HG03354 (cell line): ENCODE results near the gene RUFY4.
"Not testable (repeated sequence)": the region's sequence is repeated elsewhere in the genome, so short reads cannot be mapped to it uniquely, and the experiment has no call there.

Experiments used
- ATAC-seq: cut with Tn5 transposase; IDR thresholded peaks from one replicate; pipeline ENCODE4 v1.9.1; 2021; ENCODE audit warnings: mild to moderate bottlenecking; ENCODE audit not compliant: unreplicated experiment, poor library complexity, severe bottlenecking

Gene RUFY4

DNA sequence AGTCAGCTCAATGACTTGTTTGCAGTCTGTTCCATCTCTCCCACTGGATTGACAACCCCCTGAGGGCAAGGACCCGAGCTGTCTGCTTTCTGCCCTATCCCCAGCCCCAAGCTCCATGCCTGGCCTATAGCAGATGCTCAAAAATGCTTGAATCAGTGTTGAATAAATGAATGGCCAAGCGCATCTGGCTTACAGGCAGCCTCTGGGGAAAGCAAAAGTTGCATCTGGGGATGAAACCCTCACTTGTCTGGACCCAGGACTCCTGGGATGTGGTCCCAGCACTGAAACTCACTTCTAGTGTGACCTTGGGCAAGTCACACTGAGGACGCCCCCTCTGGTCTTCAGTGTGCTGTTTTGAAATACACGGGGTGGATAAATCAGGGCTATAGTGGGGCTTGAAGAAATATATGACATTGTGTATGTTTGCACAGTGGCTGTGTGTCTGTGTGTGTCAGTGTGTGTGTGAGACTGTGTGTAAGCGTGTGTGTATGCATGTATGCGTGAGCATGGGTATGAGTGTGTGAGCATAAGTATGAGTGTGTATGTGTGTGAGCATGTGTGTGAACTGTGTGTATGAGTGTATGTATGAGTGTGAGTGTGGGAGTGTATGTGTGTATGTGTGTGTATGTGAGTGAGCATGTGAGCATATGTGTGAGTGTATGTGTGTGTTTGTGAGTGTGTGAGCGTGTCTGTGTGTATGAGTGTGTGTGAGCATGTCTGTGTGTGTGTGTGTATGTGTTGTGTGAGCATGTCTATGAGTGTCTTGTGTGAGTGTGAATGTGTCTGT, 38.5 kb upstream of the RUFY4 start:
- ATAC-seq, result no peak

DNA sequence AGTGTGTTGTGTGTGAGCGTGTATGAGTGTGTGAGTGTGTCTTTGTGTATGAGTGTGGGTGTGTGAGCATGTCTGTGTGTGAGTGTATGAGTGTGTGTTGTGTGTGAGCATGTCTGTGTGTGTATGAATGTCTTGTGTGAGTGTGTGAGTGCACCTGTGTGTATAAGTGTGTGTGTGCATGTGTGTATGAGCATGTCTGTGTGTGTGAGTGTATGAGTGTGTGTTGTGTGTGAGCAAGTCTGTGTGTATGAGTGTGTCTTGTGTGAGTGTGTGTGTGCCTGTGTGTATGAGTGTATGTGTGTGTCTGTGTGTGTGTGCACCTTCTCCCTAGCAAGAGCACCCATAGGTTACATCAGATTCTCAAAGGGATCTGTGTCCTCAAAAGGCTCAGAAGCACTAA, 37.8 kb upstream of the RUFY4 start:
- ATAC-seq, result no peak

DNA sequence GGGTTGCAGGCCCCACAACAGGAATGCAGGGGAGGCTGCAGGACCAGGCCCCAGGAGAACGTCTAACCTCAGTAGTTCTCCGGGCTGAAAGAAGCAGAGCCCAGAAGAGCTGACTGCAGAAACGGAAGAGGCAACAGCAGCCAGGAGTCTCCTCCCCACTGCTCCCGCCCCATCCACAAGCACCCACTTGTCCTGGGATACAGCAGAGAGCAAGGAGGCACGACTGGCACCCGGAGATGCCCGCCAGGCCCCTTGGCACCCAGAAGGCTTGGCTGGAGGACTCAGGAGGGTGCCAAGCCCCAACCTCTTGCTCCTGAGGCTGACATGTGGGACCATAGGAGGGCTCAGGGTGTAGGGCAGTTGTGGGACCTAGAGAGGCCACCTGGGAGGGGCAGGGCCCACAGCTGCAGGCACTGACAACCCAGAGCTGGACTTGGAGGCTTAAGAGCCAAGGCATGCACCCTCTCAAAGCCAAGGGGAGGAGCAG, 37.2 kb upstream of the RUFY4 start:
- no peak for ATAC-seq

DNA sequence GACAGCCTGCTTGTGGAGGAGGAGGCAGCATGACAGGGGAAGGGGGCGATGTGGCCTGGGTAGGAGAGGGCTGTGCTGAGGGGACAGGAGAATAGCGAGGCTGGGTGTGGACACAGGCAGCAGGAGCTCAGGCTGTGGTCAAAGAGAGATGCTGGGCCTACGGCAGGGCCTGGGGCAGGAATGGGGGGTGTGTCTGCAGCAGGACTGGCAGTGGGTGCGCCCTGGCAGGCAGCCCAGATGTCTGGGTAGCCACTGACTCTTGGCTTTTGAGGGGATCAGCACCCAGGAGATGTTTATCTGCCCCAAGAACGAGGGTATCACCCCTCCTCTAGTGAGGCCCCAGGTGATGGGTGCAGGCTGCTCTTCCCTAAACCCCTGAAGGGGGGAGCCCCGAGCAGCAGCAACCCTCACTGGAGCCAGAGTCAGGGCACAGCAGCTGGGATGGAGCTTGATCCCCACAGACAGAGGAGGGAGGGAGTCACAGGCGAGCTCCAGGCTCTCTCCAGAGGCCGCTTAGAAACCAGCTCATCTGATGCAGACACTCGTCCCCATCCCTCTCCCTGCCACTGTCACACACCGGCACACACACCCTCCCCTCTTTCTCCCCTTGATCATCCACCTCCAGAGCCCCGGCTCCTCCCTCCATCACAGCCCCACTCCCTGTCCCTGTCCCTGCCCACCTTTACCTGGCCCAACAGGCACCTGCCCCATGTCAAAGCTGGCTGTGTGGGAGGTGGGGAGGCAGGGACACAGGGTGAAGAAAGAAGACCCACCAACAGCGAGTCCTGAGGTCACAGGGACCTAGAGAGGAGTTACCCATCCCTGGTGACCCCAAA, 36.5 kb upstream of the RUFY4 start:
- no peak for ATAC-seq

DNA sequence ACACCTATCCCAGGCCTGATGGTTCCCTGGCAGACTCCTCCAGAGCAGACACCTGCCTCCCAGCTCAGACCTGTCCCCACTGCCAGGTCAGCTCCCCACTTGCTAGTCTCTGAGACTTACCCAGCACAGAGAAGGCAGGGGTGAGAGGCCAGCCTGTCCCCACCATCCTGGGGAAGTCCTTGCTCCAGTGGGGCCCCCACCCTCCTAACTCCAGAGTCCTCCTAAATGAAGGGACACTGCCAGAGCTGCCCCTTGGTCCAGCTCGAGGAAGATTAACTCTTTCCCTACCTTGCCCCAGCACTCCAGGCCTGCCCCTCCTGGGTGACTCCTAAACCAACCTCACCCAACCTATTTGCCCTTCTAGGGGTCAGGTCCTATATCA, 35.9 kb upstream of the RUFY4 start:
- no peak for ATAC-seq

DNA sequence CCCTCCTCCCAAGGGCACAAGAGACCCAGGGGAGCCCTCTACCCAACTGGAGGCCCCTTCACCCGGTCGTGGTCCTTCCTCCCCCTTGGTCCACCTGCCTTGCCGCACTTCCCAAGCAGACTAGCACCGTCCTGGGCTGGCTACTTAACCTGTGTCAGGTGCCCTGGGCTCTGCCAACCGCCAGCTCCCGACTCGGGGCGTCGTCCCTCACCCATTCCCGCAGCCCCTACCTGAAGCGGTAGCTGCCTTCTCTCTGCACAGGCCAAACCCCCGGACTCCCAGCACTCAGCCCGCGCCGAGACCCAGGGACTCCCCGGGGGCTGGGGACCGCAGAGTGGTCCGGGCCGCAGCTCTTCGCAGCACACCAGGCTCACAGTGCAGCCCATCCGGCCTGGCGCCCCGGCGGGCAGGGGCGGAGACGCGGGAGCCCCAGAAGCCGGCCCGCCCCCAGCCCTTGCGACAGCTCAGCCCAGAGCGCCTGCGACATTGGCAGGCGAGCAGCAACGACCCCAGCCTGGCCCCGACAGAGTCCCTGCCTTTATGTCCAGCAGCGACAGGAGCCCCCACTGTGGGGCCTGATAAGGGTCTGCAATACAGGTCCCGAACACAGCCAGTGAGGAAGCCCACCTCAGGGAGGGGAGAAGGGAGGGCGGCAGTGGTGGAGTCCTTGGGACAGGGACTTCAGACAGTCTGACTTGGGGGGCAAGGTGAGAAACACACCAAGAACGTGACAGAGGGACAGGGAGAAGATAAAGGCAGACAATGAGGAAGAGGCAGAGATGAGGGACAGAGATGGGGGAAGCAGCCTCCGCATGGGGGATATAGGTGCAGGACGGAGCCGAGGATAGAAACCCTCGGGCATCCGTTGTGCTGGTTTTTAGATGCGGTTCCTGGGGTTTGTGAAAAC, 35.2 kb upstream of the RUFY4 start:
- ATAC-seq, result no peak

DNA sequence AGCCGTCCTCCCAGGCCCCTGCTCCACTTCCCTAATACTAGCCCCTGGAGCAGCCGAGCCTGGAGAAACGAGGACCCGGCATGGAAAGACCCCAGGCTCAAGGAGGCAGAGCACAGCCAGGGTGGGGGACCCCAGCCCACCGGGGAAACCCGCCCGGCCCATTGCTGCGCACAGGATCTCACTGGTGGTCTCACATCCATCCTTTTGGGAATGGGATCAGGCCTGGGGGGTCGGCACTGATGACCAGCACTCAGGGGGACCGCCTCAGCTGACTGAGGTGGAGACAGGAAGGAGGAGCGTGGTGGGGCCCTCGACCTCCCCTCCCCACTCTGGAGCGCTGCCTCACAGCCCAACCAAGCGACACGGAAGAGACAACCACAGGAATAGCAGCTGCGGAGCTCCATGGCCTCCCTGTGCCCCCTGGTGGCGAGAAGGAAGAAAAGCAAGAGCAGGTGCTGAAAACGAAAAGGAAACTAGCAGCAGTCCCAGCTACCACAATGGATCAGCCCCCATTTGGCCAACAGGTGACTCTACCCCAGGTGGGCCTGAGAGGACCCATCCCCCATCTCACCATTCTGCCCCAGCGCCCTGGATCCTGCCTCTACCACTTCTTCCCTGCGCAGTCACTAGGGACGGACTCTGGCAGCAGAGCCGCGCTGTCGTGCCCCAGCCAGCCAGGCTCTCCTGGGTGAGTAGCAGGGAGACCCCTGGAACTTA, 34.4 kb upstream of the RUFY4 start:
- peak; percentile 95 for ATAC-seq

DNA sequence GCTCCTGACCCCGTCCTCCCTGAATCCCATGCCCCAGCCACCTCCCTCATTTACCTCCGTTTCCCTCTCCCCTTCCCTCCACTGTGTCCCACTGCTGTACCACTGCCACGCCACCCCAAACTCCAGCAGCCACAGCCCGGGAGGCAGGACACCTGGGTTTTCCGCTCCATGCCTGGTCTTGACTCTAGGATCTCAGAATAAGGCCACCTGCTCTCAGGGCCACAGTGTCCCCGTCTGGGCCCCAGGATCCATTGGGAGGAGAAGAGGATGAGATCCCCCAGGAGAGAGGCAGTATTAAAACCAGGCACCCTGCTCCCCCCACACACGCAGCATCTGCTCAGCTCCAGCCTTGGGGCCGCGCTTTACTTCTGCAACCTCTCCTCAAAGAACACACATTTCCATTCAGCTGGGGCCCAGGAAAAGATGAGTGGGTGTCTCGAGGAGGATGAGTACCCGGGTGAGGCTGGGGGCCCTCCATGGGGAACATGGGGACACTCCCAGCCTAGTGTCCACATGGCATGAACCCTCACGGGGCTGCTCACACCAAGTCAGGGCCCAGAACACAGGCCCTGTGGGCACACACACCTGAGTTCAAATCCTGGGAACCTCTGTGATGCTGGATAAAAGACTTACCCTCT, 33.5 kb upstream of the RUFY4 start:
- no peak for ATAC-seq

DNA sequence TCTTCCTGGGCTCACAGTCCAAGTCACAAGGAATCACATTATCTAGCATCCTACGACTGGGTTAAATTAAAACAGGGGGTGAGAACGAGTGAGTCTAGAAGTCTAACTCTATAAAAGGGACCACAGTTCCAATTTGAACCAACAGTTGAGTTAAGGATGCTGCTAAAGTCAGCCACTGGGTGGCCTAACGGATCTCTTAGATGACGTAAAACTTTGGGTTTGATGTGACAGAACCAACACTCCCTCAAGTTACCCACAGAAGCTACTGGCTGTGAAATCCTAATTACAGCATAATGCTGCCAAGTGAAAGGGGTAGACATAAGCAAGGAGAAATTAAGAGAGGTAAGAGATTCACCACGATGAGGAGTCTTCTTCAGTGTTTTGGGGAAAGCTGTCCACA, 32.7 kb upstream of the RUFY4 start:
- no peak for ATAC-seq

DNA sequence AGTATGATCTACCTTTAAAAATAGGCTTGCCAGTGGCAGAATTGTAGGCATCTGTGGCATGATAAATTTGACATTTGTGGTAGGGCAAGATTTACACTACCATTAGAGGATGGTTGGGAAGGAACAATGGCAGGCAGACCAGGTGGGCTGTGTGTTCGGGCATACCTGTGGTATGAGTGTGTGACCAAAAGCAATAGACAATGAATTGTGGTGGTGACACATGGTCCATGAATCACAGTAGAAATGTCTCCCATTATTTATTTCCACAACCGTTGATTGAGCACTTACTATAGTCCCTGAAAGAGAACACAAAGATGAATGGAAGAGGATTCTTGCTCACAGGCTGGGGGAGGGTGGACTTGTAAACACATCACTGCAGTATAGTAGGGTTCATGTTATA, 29.9 kb upstream of the RUFY4 start:
- ATAC-seq, result no peak

DNA sequence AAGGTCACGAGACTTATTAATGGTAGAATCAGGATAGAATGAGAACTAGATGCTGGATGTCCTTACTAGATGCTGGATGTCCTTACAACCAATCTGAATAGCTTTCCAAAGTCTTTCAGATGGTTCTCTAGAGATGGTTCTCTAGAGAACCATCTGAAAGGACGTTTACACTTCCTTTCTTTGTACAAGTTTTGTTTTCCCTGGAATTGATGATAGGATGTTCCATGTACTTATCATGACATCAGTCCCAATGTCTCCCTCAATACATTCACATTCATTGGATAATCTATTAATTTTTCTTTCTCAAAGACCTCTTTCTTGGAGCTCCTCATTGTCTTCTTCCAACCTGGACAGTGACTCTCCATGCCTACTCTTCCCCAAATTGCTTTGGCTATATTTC, 28.2 kb upstream of the RUFY4 start:
- no peak for ATAC-seq

DNA sequence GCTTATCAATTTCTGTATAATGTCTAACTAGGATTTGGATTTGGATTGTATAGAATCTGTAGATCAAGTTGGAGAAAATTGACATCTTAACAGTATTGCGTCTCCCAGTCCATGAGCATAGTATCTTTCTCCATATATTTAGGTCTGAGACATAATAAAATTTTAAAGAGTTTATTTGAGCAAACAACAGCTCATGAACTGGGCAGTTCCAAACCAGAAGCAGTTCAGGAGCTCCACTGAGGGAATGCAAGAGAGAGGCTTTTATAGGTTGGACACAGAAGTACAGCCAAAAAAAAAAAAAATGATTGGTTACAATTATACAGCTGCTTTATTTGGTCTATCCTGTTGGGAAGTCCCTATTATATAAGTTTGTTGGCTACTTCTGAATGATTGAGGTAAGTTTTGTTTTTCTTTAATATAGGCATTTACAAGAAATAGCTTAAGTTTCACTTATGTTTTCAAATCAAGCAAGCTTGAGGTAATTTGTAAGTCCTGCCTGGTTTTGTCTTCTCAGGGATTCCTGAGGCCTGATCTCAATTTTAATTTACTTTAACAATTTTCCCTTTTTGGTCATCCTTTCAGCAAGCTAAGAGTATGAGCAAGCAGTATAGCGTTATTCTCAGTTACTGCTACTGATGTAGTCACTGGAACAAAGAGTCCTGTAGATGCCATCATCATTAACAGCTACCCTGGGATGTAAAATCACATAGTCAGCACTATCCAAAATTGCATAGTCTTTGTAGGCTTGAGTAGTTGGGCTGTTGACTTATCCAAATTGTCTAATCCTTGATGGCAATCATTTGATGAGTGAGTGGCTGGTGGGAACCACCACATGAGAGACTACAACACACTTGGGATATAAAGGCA, 27.5 kb upstream of the RUFY4 start:
- no peak for ATAC-seq

DNA sequence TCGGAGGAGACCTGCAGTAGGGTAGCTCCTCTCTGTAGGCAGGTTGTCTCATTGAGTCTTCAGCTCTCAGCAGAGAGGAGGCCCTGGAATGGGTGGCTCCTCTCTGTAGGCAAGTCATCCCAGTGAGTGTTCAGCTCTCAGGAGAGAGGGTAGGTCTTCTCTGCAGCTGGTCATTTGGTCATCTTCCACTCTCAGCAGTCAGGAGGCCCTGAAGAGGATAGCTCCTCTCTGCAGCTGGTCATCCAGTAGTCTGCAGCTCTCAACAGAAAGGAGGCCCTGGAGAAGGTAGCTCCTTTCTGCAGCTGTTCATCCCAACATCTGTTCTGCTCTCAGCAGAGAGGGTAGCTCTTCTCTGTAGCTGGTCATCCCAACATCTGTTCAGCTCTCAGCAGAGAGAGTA, 26.0 kb upstream of the RUFY4 start:
- no peak for ATAC-seq

DNA sequence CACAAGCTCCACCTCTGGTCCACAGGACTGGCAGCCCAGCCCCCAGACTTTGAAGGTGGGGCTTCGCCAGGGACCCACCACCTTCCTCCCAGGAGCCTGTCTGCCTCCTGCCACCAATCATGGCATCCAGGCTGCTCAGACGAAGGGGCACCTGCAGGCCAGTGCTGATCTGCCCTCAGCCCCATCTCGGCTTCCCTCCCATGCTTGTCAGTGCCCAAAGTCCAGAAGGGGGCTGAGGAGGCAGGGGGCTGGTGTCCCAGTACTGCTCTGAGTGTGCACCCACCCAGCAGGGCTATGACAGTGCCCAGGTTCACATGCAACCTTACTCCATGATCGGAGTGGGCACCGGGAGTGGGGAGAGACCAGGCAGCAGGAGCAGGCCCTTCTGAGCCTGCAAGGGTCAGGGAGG, 25.3 kb upstream of the RUFY4 start:
- ATAC-seq, result no peak

DNA sequence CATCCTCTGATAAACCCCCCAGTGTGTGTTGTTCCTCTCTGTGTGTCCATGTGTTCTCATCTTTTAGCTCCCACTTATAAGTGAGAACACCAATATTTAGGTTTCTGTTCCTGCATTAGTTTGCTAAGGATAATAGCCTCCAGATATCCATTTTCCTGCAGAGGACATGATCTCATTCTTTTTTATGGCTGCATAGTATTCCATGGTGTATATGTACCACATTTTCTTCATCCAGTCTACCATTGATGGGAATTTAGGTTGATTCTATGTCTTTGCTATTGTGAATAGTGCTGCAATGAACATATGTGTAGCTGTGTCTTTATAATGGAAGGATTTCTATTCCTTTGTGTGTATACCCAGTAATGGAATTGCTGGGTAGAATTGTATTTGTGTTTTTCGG, 24.5 kb upstream of the RUFY4 start:
- not testable (repeated sequence) for ATAC-seq

DNA sequence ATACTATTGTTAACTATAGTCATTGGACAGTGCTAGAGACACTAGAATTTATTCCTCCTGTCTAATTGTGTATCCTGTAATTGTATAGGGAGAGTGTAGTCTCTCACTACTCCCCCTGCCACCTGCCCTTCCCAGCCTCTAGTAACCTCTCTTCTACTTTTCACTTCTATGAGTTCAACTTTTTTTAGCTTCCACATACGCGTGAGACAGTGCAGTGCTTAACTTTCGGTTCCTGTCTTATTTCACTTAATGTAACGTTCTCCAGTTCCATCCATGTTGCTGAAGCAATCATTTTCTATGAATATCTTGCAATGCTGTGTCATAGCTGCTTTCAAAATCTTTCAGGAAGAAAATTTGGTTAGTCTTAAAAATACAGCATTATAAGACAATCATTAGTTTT, 22.8 kb upstream of the RUFY4 start:
- ATAC-seq, result peak; percentile 86

DNA sequence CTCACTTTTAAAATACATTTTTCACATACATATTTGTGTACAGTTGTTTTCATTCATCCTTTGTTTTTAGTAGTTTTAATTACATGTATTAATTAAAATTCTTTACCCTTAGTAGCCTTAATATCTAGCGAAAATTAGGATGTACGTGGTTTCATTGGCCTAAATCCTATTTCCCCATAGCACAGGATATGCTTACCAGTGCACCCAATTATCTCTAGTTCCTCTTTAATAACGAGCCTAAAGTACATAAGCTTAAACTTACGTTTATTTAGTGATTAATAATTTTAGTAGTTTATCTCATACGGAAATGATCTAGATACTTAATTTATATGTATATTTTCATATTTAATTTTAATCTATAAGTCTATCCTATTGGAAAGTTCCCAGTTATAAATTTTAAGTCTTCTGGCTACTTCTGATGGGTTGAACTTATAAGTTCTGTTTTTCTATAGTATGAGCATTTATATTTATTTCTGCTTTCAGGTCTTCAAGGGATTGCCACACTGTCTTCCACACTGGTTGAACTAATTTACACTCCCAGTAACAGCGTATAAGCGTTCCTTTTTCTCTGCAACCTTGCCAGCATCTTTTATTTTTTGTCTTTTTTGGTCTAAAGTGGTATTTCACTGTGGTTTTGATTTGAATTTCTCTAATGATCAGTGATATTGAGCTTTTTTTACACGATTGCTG, 21.4 kb upstream of the RUFY4 start:
- ATAC-seq, result no peak

DNA sequence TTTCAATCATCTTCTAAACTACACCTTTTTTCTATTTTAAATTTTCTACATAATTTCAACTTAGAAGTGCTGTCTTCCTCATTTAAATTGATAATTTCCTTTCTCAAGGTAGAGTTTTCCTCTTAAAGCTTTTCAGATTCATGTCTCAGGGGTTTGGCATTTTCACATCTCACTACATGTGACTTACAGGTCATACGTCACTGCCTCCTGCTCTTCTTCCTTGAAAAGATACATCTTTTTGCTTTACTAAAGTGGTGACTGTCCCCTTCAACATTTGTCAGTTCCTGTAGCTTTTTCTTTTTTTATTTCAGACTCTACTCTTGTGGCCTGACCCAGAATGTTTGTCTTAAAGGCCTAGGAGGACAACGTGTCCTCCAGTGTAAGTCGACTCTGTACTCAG, 17.1 kb upstream of the RUFY4 start:
- no peak for ATAC-seq
